ENCODE measurements around the gene C17orf107. TPM values are rescaled to one million over a fixed set of nuclear protein-coding genes. Genes with fewer than 3 reads are reported as not detected.

The C17orf107 gene
- total RNA-seq, 4 donors from 2014 or later = 0.27 to 2.7 (median 0.92) TPM

DNA sequence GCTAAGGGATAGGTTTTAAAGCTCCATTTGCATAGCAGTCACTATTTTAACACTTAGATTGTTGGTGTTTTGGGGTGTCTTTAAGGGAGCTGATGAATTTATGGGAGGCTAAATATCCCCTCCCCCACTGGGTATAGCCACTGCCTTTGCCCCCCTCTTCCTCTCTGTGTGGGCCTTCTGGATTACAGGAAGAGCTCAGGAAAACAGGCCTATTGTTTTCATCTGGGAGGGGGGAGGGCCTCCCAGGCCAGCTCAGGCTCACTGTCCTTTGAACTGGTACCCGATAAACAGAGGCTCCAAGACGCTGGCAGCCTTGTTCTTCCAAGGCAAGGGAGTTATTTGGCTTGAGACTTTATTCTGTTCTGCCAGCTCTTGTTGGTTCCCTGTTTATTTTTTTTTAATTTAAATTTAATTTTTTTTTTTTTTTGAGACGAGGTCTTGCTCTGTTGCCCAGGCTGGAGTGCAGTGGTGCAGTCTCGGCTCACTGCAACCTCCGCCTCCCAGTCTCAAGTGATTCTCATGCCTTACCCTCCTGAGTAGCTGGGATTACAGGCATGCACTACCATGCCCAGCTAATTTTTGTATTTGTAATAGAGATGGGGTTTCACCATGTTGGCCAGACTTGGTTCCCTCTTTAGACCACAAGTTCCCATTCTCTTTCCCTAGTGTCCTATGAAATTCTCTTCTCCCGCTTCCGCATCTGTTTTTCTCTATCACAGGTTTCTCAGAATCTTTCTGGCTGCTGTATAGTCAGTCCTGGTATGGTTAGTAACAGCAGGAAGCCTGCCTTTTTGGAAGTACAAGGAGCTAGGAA is 41.1 kb upstream of the C17orf107 start:
- DNase-seq = no peak
- 23 to 25% methylated on average over 6 to 7 of the region's 7 CpGs for WGBS, 2 donors
- Histone ChIP-seq H3K4me3 (peak overlapping the region; percentile 51 to 65 (median 56)), H3K9me3 (no peaks in the 10 kb centered on the region), H3K27me3 (no peaks in the 10 kb centered on the region), H3K27ac (peak overlapping the region; percentile 83 to 93 (median 84)), H3K4me1 (peaks cover 35 to 100% (median 43%) of the 10 kb centered on the region in 3 donors), H3K36me3 (peaks cover 0 to 22% (median 0%) of the 10 kb centered on the region in 3 donors)
- TF ChIP-seq, protein P1, sequence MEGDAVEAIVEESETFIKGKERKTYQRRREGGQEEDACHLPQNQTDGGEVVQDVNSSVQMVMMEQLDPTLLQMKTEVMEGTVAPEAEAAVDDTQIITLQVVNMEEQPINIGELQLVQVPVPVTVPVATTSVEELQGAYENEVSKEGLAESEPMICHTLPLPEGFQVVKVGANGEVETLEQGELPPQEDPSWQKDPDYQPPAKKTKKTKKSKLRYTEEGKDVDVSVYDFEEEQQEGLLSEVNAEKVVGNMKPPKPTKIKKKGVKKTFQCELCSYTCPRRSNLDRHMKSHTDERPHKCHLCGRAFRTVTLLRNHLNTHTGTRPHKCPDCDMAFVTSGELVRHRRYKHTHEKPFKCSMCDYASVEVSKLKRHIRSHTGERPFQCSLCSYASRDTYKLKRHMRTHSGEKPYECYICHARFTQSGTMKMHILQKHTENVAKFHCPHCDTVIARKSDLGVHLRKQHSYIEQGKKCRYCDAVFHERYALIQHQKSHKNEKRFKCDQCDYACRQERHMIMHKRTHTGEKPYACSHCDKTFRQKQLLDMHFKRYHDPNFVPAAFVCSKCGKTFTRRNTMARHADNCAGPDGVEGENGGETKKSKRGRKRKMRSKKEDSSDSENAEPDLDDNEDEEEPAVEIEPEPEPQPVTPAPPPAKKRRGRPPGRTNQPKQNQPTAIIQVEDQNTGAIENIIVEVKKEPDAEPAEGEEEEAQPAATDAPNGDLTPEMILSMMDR (IDR thresholded peaks at IDR 0.05) = no peak
- TF ChIP-seq POLR2A (IDR thresholded peaks at IDR 0.05) = no peak
- intact Hi-C loops (cut with DNase I) = no loop called here

DNA sequence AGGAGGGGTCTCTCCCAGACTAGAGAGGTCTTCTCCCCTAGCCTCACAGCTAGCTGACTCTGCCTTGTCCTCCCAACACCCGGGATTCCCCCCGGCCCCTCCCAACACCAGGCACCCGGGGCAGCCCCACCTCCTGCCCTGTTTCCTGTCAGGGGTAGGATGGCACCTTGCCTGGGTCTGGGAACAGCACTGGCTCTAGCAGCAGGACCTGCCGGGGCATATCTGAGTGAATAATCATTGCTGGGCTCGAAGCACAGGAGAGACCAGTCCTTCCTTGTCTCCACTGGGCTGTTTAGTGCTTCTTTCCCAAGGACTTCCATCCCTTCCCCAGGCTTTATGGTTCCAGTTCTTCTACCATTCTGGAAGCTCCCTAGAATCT is 40.5 kb upstream of the C17orf107 start:
- no peak for DNase-seq
- H3K27me3 ChIP-seq = no peaks in the 10 kb centered on the region
- no peaks in the 10 kb centered on the region for H3K9me3 ChIP-seq
- H3K4me3 ChIP-seq = peak overlapping the region; percentile 51 to 65 (median 56)
- 14 to 20% methylated on average over 5 of the region's 5 CpGs for WGBS, 2 donors
- peaks cover 0 to 22% (median 0%) of the 10 kb centered on the region in 3 donors for H3K36me3 ChIP-seq
- intact Hi-C loops (cut with DNase I) = no loop called here
- TF ChIP-seq POLR2A (IDR thresholded peaks at IDR 0.05) = peak in 2 of 4 donors; percentile 50 to 52
- TF ChIP-seq, protein P1 (IDR thresholded peaks at IDR 0.05) = no peak
- peaks cover 29 to 100% (median 40%) of the 10 kb centered on the region in 3 donors for H3K4me1 ChIP-seq
- H3K27ac ChIP-seq = peak overlapping the region; percentile 83 to 93 (median 84)

DNA sequence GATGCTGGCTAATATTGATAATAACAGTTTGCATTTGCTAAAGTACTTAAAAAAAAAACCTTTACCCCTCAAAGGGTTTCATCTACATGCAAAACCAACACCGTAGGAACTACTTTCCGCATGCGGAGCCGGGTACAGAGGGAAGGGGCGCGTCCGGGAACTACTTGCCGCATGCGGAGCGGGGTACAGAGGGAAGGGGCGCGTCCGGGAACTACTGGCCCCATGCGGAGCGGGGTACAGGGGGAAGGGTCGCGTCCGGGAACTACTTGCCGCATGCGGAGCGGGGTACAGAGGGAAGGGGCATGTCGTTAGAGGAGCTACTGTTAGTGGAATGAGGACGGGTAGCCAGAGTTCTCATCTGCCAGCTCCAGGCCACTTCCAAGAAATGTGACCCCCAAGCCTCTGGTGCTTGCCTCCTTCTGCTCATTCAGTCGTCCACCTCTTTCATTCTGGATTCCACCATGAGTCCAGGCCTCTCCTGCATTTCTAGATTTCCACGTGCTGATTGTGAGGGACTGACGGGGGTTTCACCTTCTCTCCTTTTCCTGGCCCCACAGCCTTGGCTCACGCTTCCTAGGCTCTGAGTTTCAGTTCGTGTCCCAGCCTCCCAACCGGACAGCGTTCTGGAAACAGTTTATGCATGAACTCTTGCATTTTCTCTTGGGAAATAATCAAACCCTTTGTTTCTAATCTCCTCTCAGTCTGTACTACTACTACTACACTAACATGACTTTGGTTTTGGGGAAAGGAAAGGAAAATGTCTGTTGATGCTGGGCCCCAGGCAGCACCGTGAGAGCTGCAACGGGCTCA is 39.3 kb upstream of the C17orf107 start:
- WGBS, 2 donors = 44 to 67% methylated on average over 30 to 32 of the region's 32 CpGs
- DNase-seq = no peak
- Histone ChIP-seq H3K27ac (peak overlapping the region; percentile 83 to 93 (median 86)), H3K4me1 (peaks cover 23 to 95% (median 37%) of the 10 kb centered on the region in 3 donors), H3K4me3 (peak overlapping the region; percentile 51 to 65 (median 56)), H3K27me3 (no peaks in the 10 kb centered on the region), H3K9me3 (no peaks in the 10 kb centered on the region), H3K36me3 (peaks cover 0 to 27% (median 0%) of the 10 kb centered on the region in 3 donors)
- intact Hi-C loops (cut with DNase I) = no loop called here
- TF ChIP-seq POLR2A (IDR thresholded peaks at IDR 0.05) = no peak
- TF ChIP-seq, protein P1 (IDR thresholded peaks at IDR 0.05) = no peak

DNA sequence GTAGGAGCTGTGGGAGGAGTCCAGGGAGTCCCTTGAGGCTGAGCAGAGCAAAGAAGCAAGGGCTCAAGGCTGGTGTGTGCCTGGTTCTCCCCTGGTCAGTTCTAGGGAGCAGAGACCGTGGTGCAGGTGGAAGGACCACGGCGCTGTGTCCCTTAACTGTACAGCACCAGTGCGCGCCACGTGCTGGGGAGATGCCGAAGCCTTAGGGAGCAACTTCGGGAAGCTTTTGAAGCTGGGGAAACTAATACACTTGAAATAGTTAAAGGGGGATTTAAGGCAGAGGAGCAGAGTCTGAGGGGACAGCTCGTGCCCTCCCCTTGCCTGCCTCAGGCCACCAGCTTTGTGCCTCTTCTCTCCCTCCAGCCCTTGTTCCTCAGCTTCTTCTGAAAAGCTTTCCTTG is 38.7 kb upstream of the C17orf107 start:
- no peak for TF ChIP-seq POLR2A (IDR thresholded peaks at IDR 0.05)
- TF ChIP-seq, protein P1 (IDR thresholded peaks at IDR 0.05) = no peak
- H3K27ac ChIP-seq = peak overlapping the region; percentile 83 to 93 (median 86)
- DNase-seq = no peak
- H3K4me3 ChIP-seq = peak overlapping the region; percentile 51 to 65 (median 56)
- WGBS, 2 donors = 58 to 77% methylated on average over 9 of the region's 9 CpGs
- intact Hi-C loops (cut with DNase I) = no loop called here
- no peaks in the 10 kb centered on the region for H3K9me3 ChIP-seq
- H3K27me3 ChIP-seq = no peaks in the 10 kb centered on the region
- H3K36me3 ChIP-seq = peaks cover 0 to 29% (median 0%) of the 10 kb centered on the region in 3 donors
- H3K4me1 ChIP-seq = peaks cover 23 to 89% (median 37%) of the 10 kb centered on the region in 3 donors

Measured in esophagus squamous epithelium (tissue), 5 donors.